ENCODE data around the gene CLDN17. TPM values are rescaled to one million over a fixed set of nuclear protein-coding genes. Genes with fewer than 3 reads are reported as not detected.

Gene CLDN17
- total and polyA plus RNA-seq, 9 of the 15 experiments (the other 6 are each of a cell fraction or from before 2014, with no cell fraction given) = not detected

- CTCF ChIA-PET (ENCODE audit: low intra/inter-chr PET ratio) = no interaction called here
- no peak for FAIRE-seq
- in situ Hi-C loops (cut with MboI) = no loop called here
These were observed 12.8 kb downstream of the CLDN17 start for GRCh38 chr21:30153697-30154340.

More at GRCh38 chr21:30153697-30154340, 12.8 kb downstream of the CLDN17 start:
- Histone ChIP-seq H3K4me2 (ENCODE audit: insufficient read depth, low read length) (no peak overlapping the region), H3K9me3 (replicated peaks; ENCODE audit: control insufficient read depth, insufficient read depth, low read depth, low read length) (no peaks in the 10 kb centered on the region), H3K9ac (ENCODE audit: insufficient read depth in 1 of 2, low read depth in 2 of 2, low read length in 2 of 2) (no peak overlapping the region), H3K36me3 (ENCODE audit: control insufficient read depth, insufficient read depth, low read length) (no peaks in the 10 kb centered on the region), H3K79me2 (ENCODE audit: control insufficient read depth, insufficient read depth, low read length) (no peaks in the 10 kb centered on the region), H3K4me1 (replicated peaks in 1 of 2; ENCODE audit: control insufficient read depth in 2 of 2, insufficient read depth in 2 of 2, low read length in 2 of 2) (no peaks in the 10 kb centered on the region), H3K27ac (ENCODE audit: extremely low read depth, low read depth, low read length) (no peak overlapping the region), H2AFZ (ENCODE audit: low read depth, low read length) (no peak overlapping the region), H3K27me3 (ENCODE audit: control insufficient read depth in 2 of 2, insufficient read depth in 2 of 2, low read length in 2 of 2) (no peaks in the 10 kb centered on the region), H4K20me1 (replicated peaks; ENCODE audit: control insufficient read depth, insufficient read depth, low read length) (no peaks in the 10 kb centered on the region), H3K9me1 (ENCODE audit: control insufficient read depth, insufficient read depth, low read length) (no peaks in the 10 kb centered on the region), H3K4me3 (no peak overlapping the region)
- TF ChIP-seq HOMEZ (CRISPR knock-in tag; IDR thresholded peaks at IDR 0.05) (no peak), PHTF2 (CRISPR knock-in tag; IDR thresholded peaks at IDR 0.05) (no peak), GTF3C2 (IDR thresholded peaks at IDR 0.05; ENCODE audit: borderline replicate concordance, extremely low read depth, insufficient read length) (no peak), ZBTB33 (CRISPR knock-in tag; IDR thresholded peaks at IDR 0.05) (no peak), MED1 (CRISPR knock-in tag; IDR thresholded peaks at IDR 0.05; ENCODE audit: borderline replicate concordance) (no peak), ZNF282 (CRISPR knock-in tag; IDR thresholded peaks at IDR 0.05) (no peak), L3MBTL2 (IDR thresholded peaks at IDR 0.05) (no peak), CSDE1 (IDR thresholded peaks at IDR 0.05) (no peak), SMAD3 (CRISPR knock-in tag; conservative IDR thresholded peaks at IDR 0.05) (no peak), HMG20A (CRISPR knock-in tag; conservative IDR thresholded peaks at IDR 0.05) (no peak)
- ATAC-seq (no peak), DNase-seq (ENCODE audit: extremely low read depth in 1 of 4, low spot score in 3 of 4) (no peak)
- BruUV-seq (replicated peaks) = no TSS peak
- 0% methylated on average over 1 of the region's 1 CpG for WGBS (ENCODE audit: insufficient coverage, low coverage, missing lambda C conversion rate)
- intact Hi-C loops (cut with micrococcal nuclease) = no loop called here
- POLR2A ChIA-PET = no interaction called here
